CD4-positive, alpha-beta memory T cell (primary cell): ENCODE measurements around the gene NPIPA5. TPM values are rescaled to one million over a fixed set of nuclear protein-coding genes. Genes with fewer than 3 reads are reported as not detected.
"Not testable (repeated sequence)": the region's sequence is repeated elsewhere in the genome, so short reads cannot be mapped to it uniquely, and the experiment has no call there.

Experiments
- CTCF ChIA-PET: fragments of 350-600 bp; sonication (Branson Sonifier 250); formaldehyde crosslinking; loops from one replicate; lab custom pipeline; 2021; ENCODE audit warnings: inconsistent platforms; ENCODE audit not compliant: partially characterized antibody; lab: Charles Lee
- POLR2A ChIA-PET: fragments of 350-600 bp; sonication (Branson Sonifier 250); formaldehyde crosslinking; loops from one replicate; lab custom pipeline; 2021; ENCODE audit not compliant: partially characterized antibody; lab: Charles Lee
- DNase-seq, 5 donors: peaks; one replicate each; pipeline versions ENCODE4 v3.0.0 to v3.0.0-alpha.2; 2020 to 2022; ENCODE audit warnings: mixed read lengths in 1 of 5
- H3K27ac ChIP-seq: one replicate; pipeline ENCODE4 v1.7.0; 2013; ENCODE audit warnings: low read depth, low read length
- H3K27me3 ChIP-seq: 2 replicates; pipeline ENCODE4 v1.7.0; 2013; ENCODE audit warnings: mild to moderate bottlenecking, low read length, moderate library complexity; ENCODE audit not compliant: insufficient read depth
- H3K36me3 ChIP-seq: 2 replicates; pipeline ENCODE4 v1.7.0; 2013; ENCODE audit warnings: mild to moderate bottlenecking, low read length, moderate library complexity; ENCODE audit not compliant: insufficient read depth
- H3K4me1 ChIP-seq: 2 replicates; pipeline ENCODE4 v1.7.0; 2013; ENCODE audit warnings: mild to moderate bottlenecking, low read length, moderate library complexity; ENCODE audit not compliant: insufficient read depth
- H3K4me3 ChIP-seq, 2 donors: one replicate each; pipeline ENCODE4 v1.7.0; 2013; ENCODE audit warnings: low read length in 2 of 2, mild to moderate bottlenecking in 1 of 2
- H3K9me3 ChIP-seq, 2 donors: one replicate each; pipeline ENCODE4 v1.7.0; 2013; ENCODE audit warnings: low read length in 2 of 2, control low read depth in 1 of 2; ENCODE audit not compliant: control insufficient read depth in 1 of 2
- H3K27ac Mint-ChIP-seq, 7 donors: one replicate each; pipeline ENCODE4 v1.8.0; 2020 to 2021; ENCODE audit warnings: mixed read lengths in 7 of 7, mild to moderate bottlenecking in 6 of 7, inconsistent platforms in 3 of 7, moderate library complexity in 3 of 7
- H3K27me3 Mint-ChIP-seq, 2 donors: one replicate each; pipeline ENCODE4 v1.8.0; 2020 to 2021; ENCODE audit warnings: mixed read lengths in 2 of 2
- H3K36me3 Mint-ChIP-seq, 2 donors: one replicate each; pipeline ENCODE4 v1.8.0; 2020 to 2021; ENCODE audit warnings: mixed read lengths in 2 of 2, inconsistent platforms in 1 of 2, mild to moderate bottlenecking in 1 of 2
- H3K4me1 Mint-ChIP-seq, 4 donors: one replicate each; pipeline ENCODE4 v1.8.0; 2020 to 2021; ENCODE audit warnings: mixed read lengths in 4 of 4, mild to moderate bottlenecking in 1 of 4
- H3K4me3 Mint-ChIP-seq, 8 donors: one replicate each; pipeline ENCODE4 v1.8.0; 2020 to 2021; ENCODE audit warnings: mixed read lengths in 8 of 8, mild to moderate bottlenecking in 7 of 8, moderate library complexity in 6 of 8, inconsistent platforms in 3 of 8
- H3K9me3 Mint-ChIP-seq, 8 donors: one replicate each; pipeline ENCODE4 v1.8.0; 2020 to 2021; ENCODE audit warnings: mixed read lengths in 8 of 8, mild to moderate bottlenecking in 5 of 8, inconsistent platforms in 3 of 8, moderate library complexity in 1 of 8
- intact Hi-C: fragments of 100-400 bp; cut with micrococcal nuclease; formaldehyde crosslinking; loops from one replicate; pipeline ENCODE4 v1.15.1; 2023
- polyA plus RNA-seq, 2 donors: library from polyadenylated mRNA; unstranded; fragments of 300-500 nt; fragmentation: Illumina TruSeq; gene quantifications; one replicate each; pipeline ENCODE4 v1.2.3, GENCODE V29; 2021
- total RNA-seq, 2 experiments: library from RNA; stranded (reverse); gene quantifications; one replicate each; pipeline ENCODE4 v1.2.3, GENCODE V29; 2021

The NPIPA5 gene
- total and polyA plus RNA-seq, 4 experiments from 2014 or later, result 1.7 to 41.1 (median 37.5) TPM; not detected in 1

DNA sequence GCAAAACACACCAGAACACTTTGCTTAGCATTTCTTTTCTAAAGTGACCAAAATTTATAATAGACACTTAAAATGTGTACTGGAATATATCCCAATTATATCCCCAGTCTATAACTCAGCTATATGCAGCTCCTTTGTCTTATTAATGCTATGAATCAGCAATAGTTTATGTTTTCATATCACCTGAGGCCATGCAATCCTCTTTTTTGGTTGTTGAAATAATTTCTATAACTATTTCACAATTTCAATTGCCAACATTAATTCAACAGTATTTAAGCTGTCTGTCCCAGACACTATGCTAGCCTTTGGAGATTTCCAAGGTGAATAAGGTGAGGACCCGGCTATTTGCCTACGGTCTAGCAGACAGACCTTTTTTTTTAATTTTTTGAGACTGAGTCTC lies 39.1 kb upstream of the NPIPA5 start:
- H3K27ac ChIP-seq, result no peak overlapping the region
- no peaks in the 10 kb centered on the region for H3K36me3 ChIP-seq
- intact Hi-C loops, result no loop called here
- CTCF ChIA-PET, result no interaction called here
- Mint-ChIP-seq H3K27ac (no peak overlapping the region), H3K4me1 (no peaks in the 10 kb centered on the region), H3K4me3 (no peak overlapping the region), H3K36me3 (no peaks in the 10 kb centered on the region), H3K27me3 (peaks cover 3 to 10% of the 10 kb centered on the region in 2 donors), H3K9me3 (peaks cover 0 to 1% (median 0%) of the 10 kb centered on the region in 8 donors)
- no peaks in the 10 kb centered on the region for H3K9me3 ChIP-seq
- POLR2A ChIA-PET, result no interaction called here
- no peak for DNase-seq
- no peak overlapping the region for H3K4me3 ChIP-seq
- H3K4me1 ChIP-seq, result no peaks in the 10 kb centered on the region
- no peaks in the 10 kb centered on the region for H3K27me3 ChIP-seq

GRCh38 chr16:15415511-15415985 lies 37.5 kb upstream of the NPIPA5 start:
- Mint-ChIP-seq H3K4me3 (no peak overlapping the region), H3K27ac (no peak overlapping the region), H3K9me3 (peaks cover 0 to 1% (median 0%) of the 10 kb centered on the region in 8 donors), H3K4me1 (no peaks in the 10 kb centered on the region), H3K27me3 (peaks cover 0 to 5% of the 10 kb centered on the region in 2 donors), H3K36me3 (no peaks in the 10 kb centered on the region)
- ChIA-PET CTCF (no interaction called here), POLR2A (no interaction called here)
- no peak overlapping the region for H3K4me3 ChIP-seq
- H3K4me1 ChIP-seq, result no peaks in the 10 kb centered on the region
- no peak overlapping the region for H3K27ac ChIP-seq
- no peaks in the 10 kb centered on the region for H3K36me3 ChIP-seq
- H3K9me3 ChIP-seq, result no peaks in the 10 kb centered on the region
- intact Hi-C loops, result no loop called here
- no peak for DNase-seq
- H3K27me3 ChIP-seq, result no peaks in the 10 kb centered on the region

DNA sequence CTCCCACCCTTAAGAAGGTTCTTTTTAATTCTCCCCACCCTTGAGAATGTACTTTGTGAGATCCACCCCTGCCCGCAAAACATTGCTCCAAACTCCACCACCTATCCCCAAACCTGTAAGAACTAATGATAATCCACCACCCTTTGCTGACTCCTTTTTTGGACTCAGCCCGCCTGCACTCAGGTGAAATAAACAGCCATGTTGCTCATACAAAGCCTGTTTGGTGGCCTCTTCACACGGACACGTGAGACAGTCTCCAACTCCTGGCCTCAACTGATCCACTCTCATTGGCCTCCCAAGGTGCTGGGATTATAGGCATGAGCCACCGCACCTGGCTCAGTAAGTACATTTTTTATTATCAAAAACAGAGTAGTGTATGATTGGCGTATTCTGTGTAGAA lies 31.4 kb upstream of the NPIPA5 start:
- H3K27me3 Mint-ChIP-seq, POLR2A ChIA-PET, H3K4me3 Mint-ChIP-seq: not testable (repeated sequence)

GRCh38 chr16:15407756-15408155 lies 29.7 kb upstream of the NPIPA5 start:
- H3K9me3 Mint-ChIP-seq, H3K27ac ChIP-seq, DNase-seq, H3K4me3 ChIP-seq, CTCF ChIA-PET, H3K36me3 Mint-ChIP-seq, H3K27me3 Mint-ChIP-seq, H3K9me3 ChIP-seq, H3K4me3 Mint-ChIP-seq, H3K4me1 ChIP-seq, intact Hi-C loops, H3K36me3 ChIP-seq, H3K27ac Mint-ChIP-seq, POLR2A ChIA-PET, H3K27me3 ChIP-seq, H3K4me1 Mint-ChIP-seq: not testable (repeated sequence)

More for the DNA sequence above, 31.4 kb upstream of the NPIPA5 start:
- H3K36me3 Mint-ChIP-seq, H3K4me1 Mint-ChIP-seq, DNase-seq, H3K9me3 ChIP-seq, H3K27me3 ChIP-seq, H3K27ac ChIP-seq, H3K4me3 ChIP-seq, H3K36me3 ChIP-seq, H3K27ac Mint-ChIP-seq, H3K9me3 Mint-ChIP-seq, CTCF ChIA-PET, H3K4me1 ChIP-seq, intact Hi-C loops: not testable (repeated sequence)

GRCh38 chr16:15404792-15405191 lies 26.7 kb upstream of the NPIPA5 start:
- Mint-ChIP-seq H3K4me3 (no peak overlapping the region), H3K36me3 (no peaks in the 10 kb centered on the region), H3K4me1 (no peaks in the 10 kb centered on the region), H3K9me3 (no peaks in the 10 kb centered on the region), H3K27me3 (no peaks in the 10 kb centered on the region), H3K27ac (no peak overlapping the region)
- DNase-seq, result no peak
- Histone ChIP-seq H3K27me3 (no peaks in the 10 kb centered on the region), H3K4me1 (no peaks in the 10 kb centered on the region), H3K27ac (no peak overlapping the region), H3K36me3 (no peaks in the 10 kb centered on the region), H3K9me3 (no peaks in the 10 kb centered on the region), H3K4me3 (no peak overlapping the region)
- intact Hi-C loops, result no loop called here
- ChIA-PET POLR2A (no interaction called here), CTCF (no interaction called here)

DNA sequence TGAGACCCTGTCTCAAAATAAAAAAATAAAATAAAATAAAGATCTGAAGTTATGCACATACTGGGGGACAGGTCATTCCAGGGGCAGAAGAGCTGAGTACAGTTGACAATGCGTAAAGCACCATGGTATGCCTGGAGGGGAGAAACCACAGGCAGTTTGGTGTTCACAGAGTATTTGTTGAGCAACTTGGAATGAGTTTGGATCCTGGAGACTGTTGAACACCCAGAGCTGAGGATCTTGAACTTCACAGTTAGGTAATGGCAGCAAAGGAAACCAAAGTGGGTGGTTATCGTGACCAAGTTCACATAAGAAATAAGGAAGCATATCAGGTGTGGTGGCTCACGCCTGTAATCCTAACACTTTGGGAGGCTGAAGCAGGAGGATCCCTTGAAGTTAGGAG lies 26.0 kb upstream of the NPIPA5 start:
- H3K9me3 Mint-ChIP-seq, H3K4me3 ChIP-seq, H3K4me3 Mint-ChIP-seq, H3K27me3 Mint-ChIP-seq, DNase-seq, H3K4me1 Mint-ChIP-seq, H3K9me3 ChIP-seq, H3K27ac Mint-ChIP-seq, POLR2A ChIA-PET, H3K36me3 Mint-ChIP-seq, intact Hi-C loops, H3K27ac ChIP-seq, H3K27me3 ChIP-seq, H3K4me1 ChIP-seq, H3K36me3 ChIP-seq, CTCF ChIA-PET: not testable (repeated sequence)

- intact Hi-C loops, result no loop called here
- Histone ChIP-seq H3K27me3 (no peaks in the 10 kb centered on the region), H3K4me3 (no peak overlapping the region), H3K36me3 (no peaks in the 10 kb centered on the region), H3K4me1 (no peaks in the 10 kb centered on the region), H3K9me3 (no peaks in the 10 kb centered on the region), H3K27ac (no peak overlapping the region)
- Mint-ChIP-seq H3K27me3 (peaks cover 6% of the 10 kb centered on the region in 2 donors), H3K4me1 (no peaks in the 10 kb centered on the region), H3K36me3 (no peaks in the 10 kb centered on the region), H3K9me3 (no peaks in the 10 kb centered on the region), H3K27ac (no peak overlapping the region), H3K4me3 (peak overlapping the region in 1 of 8 donors; percentile 34)
- DNase-seq, result no peak
- ChIA-PET POLR2A (no interaction called here), CTCF (no interaction called here)
Measured at GRCh38 chr16:15403392-15403995, 25.4 kb upstream of the NPIPA5 start.

GRCh38 chr16:15401972-15402371 lies 23.9 kb upstream of the NPIPA5 start:
- Histone ChIP-seq H3K4me3 (no peak overlapping the region), H3K9me3 (no peaks in the 10 kb centered on the region), H3K27me3 (no peaks in the 10 kb centered on the region), H3K36me3 (no peaks in the 10 kb centered on the region), H3K4me1 (no peaks in the 10 kb centered on the region), H3K27ac (no peak overlapping the region)
- intact Hi-C loops, result no loop called here
- CTCF ChIA-PET, result no interaction called here
- POLR2A ChIA-PET, result no interaction called here
- no peaks in the 10 kb centered on the region for H3K9me3 Mint-ChIP-seq
- no peak for DNase-seq
- no peak overlapping the region for H3K4me3 Mint-ChIP-seq
- no peak overlapping the region for H3K27ac Mint-ChIP-seq
- no peaks in the 10 kb centered on the region for H3K36me3 Mint-ChIP-seq
- no peaks in the 10 kb centered on the region for H3K4me1 Mint-ChIP-seq
- H3K27me3 Mint-ChIP-seq, result peaks cover 9 to 14% of the 10 kb centered on the region in 2 donors
